Lung (tissue), 12 donors: ENCODE data around the gene RAP1GDS1. TPM values are rescaled to one million over a fixed set of nuclear protein-coding genes. Genes with fewer than 3 reads are reported as not detected.

Experiments
- ATAC-seq: fragments of 200-7000 bp; cut with Tn5 transposase; one replicate; pipeline ENCODE4 v1.9.1; 2020; ENCODE audit warnings: moderate number of reproducible peaks; ENCODE audit not compliant: insufficient read depth, low FRiP score
- DNase-seq, 3 donors: peaks; one replicate each; pipeline ENCODE4 v3.0.0-alpha.2; 2013 to 2017
- H3K27ac ChIP-seq, 2 donors: one replicate each; pipeline ENCODE4 v1.5.1; 2013; ENCODE audit warnings: mild to moderate bottlenecking in 2 of 2, moderate library complexity in 2 of 2, control low read depth in 1 of 2, inconsistent platforms in 1 of 2, low read depth in 1 of 2, low read length in 1 of 2
- H3K27me3 ChIP-seq, 3 donors: one replicate each; pipeline ENCODE4 v1.5.1; 2013; ENCODE audit warnings: low read length in 2 of 3; ENCODE audit not compliant: control insufficient read depth in 3 of 3, insufficient read depth in 3 of 3
- H3K36me3 ChIP-seq, 4 donors: one replicate each; pipeline ENCODE4 v1.5.1; 2013; ENCODE audit warnings: low read length in 4 of 4, mild to moderate bottlenecking in 1 of 4, moderate library complexity in 1 of 4; ENCODE audit not compliant: control insufficient read depth in 4 of 4, insufficient read depth in 4 of 4
- H3K4me1 ChIP-seq, 5 donors: one replicate each; pipeline ENCODE4 v1.5.1; 2013; ENCODE audit warnings: low read length in 5 of 5, mild to moderate bottlenecking in 2 of 5, moderate library complexity in 1 of 5; ENCODE audit not compliant: control insufficient read depth in 5 of 5, insufficient read depth in 5 of 5
- H3K4me3 ChIP-seq: one replicate; pipeline ENCODE4 v1.5.1; 2013; ENCODE audit warnings: mild to moderate bottlenecking, control low read depth, moderate library complexity
- H3K9ac ChIP-seq, 2 donors: one replicate each; pipeline ENCODE4 v1.5.1; 2013; ENCODE audit warnings: low read length in 2 of 2, control low read depth in 1 of 2; ENCODE audit not compliant: insufficient read depth in 1 of 2
- H3K9me3 ChIP-seq, 4 donors: one replicate each; pipeline ENCODE4 v1.5.1; 2013; ENCODE audit warnings: low read length in 3 of 4, mild to moderate bottlenecking in 1 of 4, moderate library complexity in 1 of 4; ENCODE audit not compliant: control insufficient read depth in 4 of 4, insufficient read depth in 3 of 4
- CTCF ChIP-seq: IDR thresholded peaks from 2 replicates; pipeline ENCODE4 v1.5.1; 2012; ENCODE audit warnings: mild to moderate bottlenecking; ENCODE audit errors: control extremely low read depth, extremely low read depth
- WGBS, 2 donors: extraction: QIAGEN DNeasy Blood & Tissue Kit; methylation state at CpG; one replicate each; pipeline ENCODE4 v1.1.7; 2013; 5-methylcytosine and 5-hydroxymethylcytosine counted together
- polyA plus RNA-seq, 2 donors: library from polyadenylated mRNA; stranded (reverse); fragments of 200-250 nt; gene quantifications; one replicate each; pipeline ENCODE4 v1.2.1, GENCODE V29; 2013
- total RNA-seq, 2 donors: library from RNA; depleted of rRNA in 1 of 2; stranded (reverse); fragments of >200 nt in 1 of 2; gene quantifications; one replicate each; pipeline ENCODE4 v1.2.1, GENCODE V29; 2014 to 2021
- donor health status: control.
- donor health status: control.
- donor health status: Bipolar disorder and iron deficiency.
- donor health status: healthy.
- donor health status: DM: yes; HTN: yes; CAD: no.

RAP1GDS1 gene
- total and polyA plus RNA-seq, 4 donors: 12.3 to 41.6 (median 26.5) TPM

GRCh38 chr4:98430708-98431403 is 169.7 kb downstream of the RAP1GDS1 start:
- Histone ChIP-seq H3K27me3 (no peaks in the 10 kb centered on the region), H3K27ac (no peak overlapping the region), H3K9ac (no peak overlapping the region), H3K4me3 (no peak overlapping the region), H3K36me3 (peaks cover 1 to 9% (median 5%) of the 10 kb centered on the region in 4 donors), H3K9me3 (no peaks in the 10 kb centered on the region), H3K4me1 (no peaks in the 10 kb centered on the region)
- 72 to 90% methylated on average over 4 of the region's 4 CpGs for WGBS, 2 donors
- ATAC-seq (peak; percentile 89), DNase-seq (no peak)
- no peak for TF ChIP-seq CTCF

- no peak for ATAC-seq
- no peak overlapping the region for H3K27ac ChIP-seq
- H3K27me3 ChIP-seq: no peaks in the 10 kb centered on the region
- H3K9me3 ChIP-seq: no peaks in the 10 kb centered on the region
- H3K4me3 ChIP-seq: no peak overlapping the region
- TF ChIP-seq CTCF: no peak
- 85 to 96% methylated on average over 1 of the region's 1 CpG for WGBS, 2 donors
- H3K9ac ChIP-seq: no peak overlapping the region
- DNase-seq: no peak
- no peaks in the 10 kb centered on the region for H3K4me1 ChIP-seq
- peaks cover 1 to 11% (median 10%) of the 10 kb centered on the region in 4 donors for H3K36me3 ChIP-seq
Observed at GRCh38 chr4:98433691-98434090, 172.5 kb downstream of the RAP1GDS1 start.

DNA sequence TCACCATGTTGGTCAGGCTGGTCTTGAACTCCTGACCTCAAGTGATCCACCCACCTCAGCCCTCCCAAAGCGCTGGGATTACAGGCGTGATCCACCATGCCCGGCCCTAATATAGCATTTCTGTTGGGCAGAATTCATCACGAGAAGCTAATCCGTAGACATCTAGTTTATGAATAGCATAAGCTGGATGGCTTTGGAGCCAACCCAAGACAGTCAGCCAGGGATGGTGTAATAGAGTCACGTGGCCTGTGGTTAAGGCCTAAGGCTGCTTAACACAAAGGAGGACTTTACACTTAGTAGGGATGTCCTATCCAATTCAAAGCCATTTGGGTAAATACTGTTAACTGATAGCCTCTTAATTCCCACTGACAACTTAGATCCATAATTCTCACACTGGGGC is 173.6 kb downstream of the RAP1GDS1 start:
- WGBS, 2 donors: 98% methylated on average over 6 of the region's 6 CpGs
- Histone ChIP-seq H3K36me3 (peaks cover 1 to 11% (median 10%) of the 10 kb centered on the region in 4 donors), H3K9me3 (no peaks in the 10 kb centered on the region), H3K4me1 (no peaks in the 10 kb centered on the region), H3K4me3 (no peak overlapping the region), H3K27ac (no peak overlapping the region), H3K9ac (no peak overlapping the region), H3K27me3 (no peaks in the 10 kb centered on the region)
- DNase-seq: no peak
- TF ChIP-seq CTCF: no peak
- no peak for ATAC-seq

GRCh38 chr4:98444371-98444770 is 183.2 kb downstream of the RAP1GDS1 start:
- Histone ChIP-seq H3K27me3 (no peaks in the 10 kb centered on the region), H3K4me1 (peaks cover 0 to 3% (median 0%) of the 10 kb centered on the region in 5 donors), H3K27ac (no peak overlapping the region), H3K9me3 (no peaks in the 10 kb centered on the region), H3K9ac (no peak overlapping the region), H3K4me3 (no peak overlapping the region), H3K36me3 (peaks cover 0 to 14% (median 11%) of the 10 kb centered on the region in 4 donors)
- ATAC-seq (no peak), DNase-seq (no peak)
- no peak for TF ChIP-seq CTCF
